HepG2 (cell line): ENCODE data around the gene AP1S3. TPM values are rescaled to one million over a fixed set of nuclear protein-coding genes. Genes with fewer than 3 reads are reported as not detected.

Source experiments
- AKNA ChIP-seq: sonication (generic); formaldehyde crosslinking; IDR thresholded peaks from 2 replicates; pipeline ENCODE4 v1.4.0; 2020; ENCODE audit warnings: missing genetic modification reagents, borderline replicate concordance
- EED ChIP-seq: sonication (generic); formaldehyde crosslinking; IDR thresholded peaks from 2 replicates; pipeline ENCODE4 v1.5.0; 2020; ENCODE audit warnings: mild to moderate bottlenecking, missing genetic modification reagents
- FOXA1 ChIP-seq, 2 experiments: fragments of 450-650 bp in 1 of 2; sonication (generic) in 1 of 2; formaldehyde crosslinking in 1 of 2; IDR thresholded peaks; 2 replicates each; pipeline versions ENCODE4 v1.4.0 to v1.6.1; 2016 to 2020; ENCODE audit warnings: missing genetic modification reagents in 1 of 2
- MED13 ChIP-seq: sonication (generic); formaldehyde crosslinking; IDR thresholded peaks from 2 replicates; pipeline ENCODE4 v1.5.0; 2020; ENCODE audit warnings: missing genetic modification reagents
- MNT ChIP-seq: fragments of 450-650 bp; IDR thresholded peaks from 2 replicates; pipeline ENCODE4 v1.6.1; 2016
- MTF2 ChIP-seq: sonication (generic); formaldehyde crosslinking; IDR thresholded peaks from 2 replicates; pipeline ENCODE4 v1.5.0; 2020; ENCODE audit warnings: missing genetic modification reagents, borderline replicate concordance
- NBN ChIP-seq: fragments of 450-650 bp; conservative IDR thresholded peaks from 2 replicates; pipeline ENCODE4 v1.6.1; 2017
- RERE ChIP-seq: IDR thresholded peaks from 2 replicates; pipeline ENCODE4 v1.6.1; 2016; ENCODE audit warnings: low read depth, missing genetic modification reagents, missing compliant biosample characterization
- SMC3 ChIP-seq: IDR thresholded peaks from 2 replicates; pipeline ENCODE4 v1.6.1; 2011; ENCODE audit warnings: low read length, improper control_type of control experiment
- UBTF ChIP-seq: sonication (generic); formaldehyde crosslinking; IDR thresholded peaks from 2 replicates; pipeline ENCODE4 v1.4.0; 2020; ENCODE audit warnings: mild to moderate bottlenecking, missing genetic modification reagents
- ZBTB44 ChIP-seq: sonication (generic); formaldehyde crosslinking; IDR thresholded peaks from 2 replicates; pipeline ENCODE4 v1.4.0; 2020; ENCODE audit warnings: missing genetic modification reagents
- ZNF549 ChIP-seq: sonication (generic); formaldehyde crosslinking; IDR thresholded peaks from 2 replicates; pipeline ENCODE4 v1.5.0; 2020; ENCODE audit warnings: missing genetic modification reagents
- ZNF615 ChIP-seq: sonication (generic); formaldehyde crosslinking; IDR thresholded peaks from 2 replicates; pipeline ENCODE4 v1.5.0; 2020; ENCODE audit warnings: mild to moderate bottlenecking, missing genetic modification reagents, borderline replicate concordance
- ZNF83 ChIP-seq: sonication (generic); formaldehyde crosslinking; IDR thresholded peaks from 2 replicates; pipeline ENCODE4 v1.4.0; 2020; ENCODE audit warnings: missing genetic modification reagents, mild to moderate bottlenecking, borderline replicate concordance
- polyA plus RNA-seq, 8 experiments: library from polyadenylated mRNA; depleted of rRNA in 3 of 8; stranded (reverse) in 7 of 8; unstranded in 1 of 8; fragments of >200 nt; fragmentation: Illumina TruSeq in 4 of 8; extraction: Trizol in 4 of 8; gene quantifications; 2 replicates each; pipeline versions ENCODE4 v1.2.1 to v1.2.3, GENCODE V29; 2011 to 2016; ENCODE audit warnings: low read depth in 4 of 8, missing spikeins in 1 of 8, mixed read lengths in 1 of 8; ENCODE audit not compliant: insufficient read depth in 1 of 8
- total RNA-seq, 5 experiments: library from RNA; depleted of rRNA; stranded (reverse); fragments of >200 nt; fragmentation: Illumina TruSeq; extraction: Trizol; gene quantifications; 2 replicates each; pipeline ENCODE4 v1.2.3, GENCODE V29; 2016; ENCODE audit warnings: low read depth in 1 of 5

The AP1S3 gene
- total and polyA plus RNA-seq, 2 of the 13 experiments (the other 11 are each of a cell fraction or from before 2014, with no cell fraction given) = 3.0 to 16.3 TPM

GRCh38 chr2:223853425-223853837, 16.0 kb upstream of the AP1S3 start (continued):
- TF ChIP-seq AKNA (CRISPR knock-in tag) (no peak), EED (CRISPR knock-in tag) (no peak), ZNF615 (CRISPR knock-in tag) (no peak), MED13 (CRISPR knock-in tag) (no peak), UBTF (CRISPR knock-in tag) (0 out of 2 replicates have a peak, but pooled peaks have one; percentile 21), SMC3 (0 out of 2 replicates have a peak, but pooled peaks have one; percentile 17), FOXA1 (IDR thresholded peaks at IDR 0.05) (peak; percentile 47), FOXA1 (CRISPR knock-in tag; IDR thresholded peaks at IDR 0.05) (peak; percentile 77), ZNF549 (CRISPR knock-in tag) (no peak), MNT (no peak), ZBTB44 (no peak), NBN (no peak), MTF2 (no peak), RERE (CRISPR knock-in tag) (no peak), ZNF83 (no peak)
